K562 (cell line): ENCODE results near the gene SLC30A1. TPM values are rescaled to one million over a fixed set of nuclear protein-coding genes. Genes with fewer than 3 reads are reported as not detected.

Experiments
- BCOR ChIP-seq: fragments of 450-650 bp; IDR thresholded peaks from 2 replicates; pipeline ENCODE4 v1.6.1; 2016
- FOXM1 ChIP-seq, 2 experiments: fragments of 450-650 bp in 1 of 2; sonication (generic) in 1 of 2; formaldehyde crosslinking in 1 of 2; IDR thresholded peaks; 2 replicates each; pipeline versions ENCODE4 v1.6.1 to v1.9.0; 2017 to 2022; ENCODE audit warnings: low read depth in 2 of 2, mild to moderate bottlenecking in 2 of 2, missing genetic modification reagents in 1 of 2, moderate library complexity in 1 of 2
- HDAC1 ChIP-seq, 2 experiments: fragments of 450-650 bp; IDR thresholded peaks; 2 replicates each; pipeline ENCODE4 v1.6.1; 2016 to 2017; ENCODE audit warnings: inconsistent platforms in 1 of 2, mild to moderate bottlenecking in 1 of 2, moderate library complexity in 1 of 2
- HDAC2 ChIP-seq: fragments of 450-650 bp; IDR thresholded peaks from 2 replicates; pipeline ENCODE4 v1.6.1; 2016; ENCODE audit warnings: mild to moderate bottlenecking
- JUN ChIP-seq, 2 experiments: sonication (generic) in 1 of 2; formaldehyde crosslinking in 1 of 2; IDR thresholded peaks; 2 replicates each; pipeline versions ENCODE4 v1.6.1 to v1.8.0; 2012 to 2022; ENCODE audit warnings: borderline replicate concordance in 2 of 2, mild to moderate bottlenecking in 2 of 2, improper control_type of control experiment in 1 of 2, low read depth in 1 of 2, low read length in 1 of 2, missing genetic modification reagents in 1 of 2
- JUND ChIP-seq, 2 experiments: IDR thresholded peaks; 2 replicates in 1 of 2; 3 replicates in 1 of 2; pipeline ENCODE4 v1.6.1; 2011; ENCODE audit warnings: borderline replicate concordance in 2 of 2, low read depth in 2 of 2, low read length in 2 of 2, improper control_type of control experiment in 1 of 2, missing biosample characterization in 1 of 2, missing genetic modification characterization in 1 of 2, missing genetic modification reagents in 1 of 2
- MYC ChIP-seq, 2 experiments: fragments of 250-450 bp in 1 of 2; sonication (Bioruptor Pico) in 1 of 2; IDR thresholded peaks; 2 replicates each; pipeline versions ENCODE4 v1.5.1 to v1.6.1; 2012 to 2021; ENCODE audit warnings: low read depth in 2 of 2, borderline replicate concordance in 1 of 2, improper control_type of control experiment in 1 of 2, low read length in 1 of 2, mild to moderate bottlenecking in 1 of 2, moderate library complexity in 1 of 2
- RBM22 ChIP-seq: fragments of 200-400 bp; formaldehyde crosslinking; IDR thresholded peaks from 2 replicates; pipeline ENCODE4 v1.6.1; 2018; ENCODE audit warnings: low read length, low read depth; ENCODE audit not compliant: poor library complexity, severe bottlenecking
- SMAD2 ChIP-seq: fragments of 150-350 bp; IDR thresholded peaks from 2 replicates; pipeline ENCODE4 v1.6.1; 2014; ENCODE audit warnings: low read depth, mild to moderate bottlenecking, low read length
- STAT6 ChIP-seq: sonication (generic); formaldehyde crosslinking; IDR thresholded peaks from 2 replicates; pipeline ENCODE4 v1.8.1; 2023; ENCODE audit warnings: mild to moderate bottlenecking, missing genetic modification reagents
- TFAM ChIP-seq: fragments of 250-450 bp; sonication (Bioruptor Pico); conservative IDR thresholded peaks from 2 replicates; pipeline ENCODE4 v1.5.0; 2021; ENCODE audit warnings: mild to moderate bottlenecking, moderate library complexity
- THRA ChIP-seq: fragments of 450-650 bp; IDR thresholded peaks from 2 replicates; pipeline ENCODE4 v1.6.1; 2017; ENCODE audit warnings: mild to moderate bottlenecking, moderate library complexity
- TOE1 ChIP-seq, 2 experiments: fragments of 450-650 bp in 1 of 2; sonication (generic) in 1 of 2; formaldehyde crosslinking in 1 of 2; IDR thresholded peaks; 2 replicates each; pipeline versions ENCODE4 v1.7.1 to v1.8.0; 2016 to 2022; ENCODE audit warnings: borderline replicate concordance in 2 of 2, mild to moderate bottlenecking in 2 of 2, antibody characterized with exemption in 1 of 2, inconsistent platforms in 1 of 2, low read depth in 1 of 2, missing genetic modification reagents in 1 of 2, moderate library complexity in 1 of 2
- TRIM28 ChIP-seq: fragments of 450-650 bp; IDR thresholded peaks from 2 replicates; pipeline ENCODE4 v1.6.1; 2017
- USF1 ChIP-seq: sonication (generic); formaldehyde crosslinking; IDR thresholded peaks from 2 replicates; pipeline ENCODE4 v1.9.0; 2022; ENCODE audit warnings: mild to moderate bottlenecking, missing genetic modification reagents
- ZC3H4 ChIP-seq: sonication (generic); formaldehyde crosslinking; IDR thresholded peaks from 2 replicates; pipeline ENCODE4 v1.9.0; 2021; ENCODE audit warnings: missing genetic modification reagents, borderline replicate concordance
- ZNF12 ChIP-seq: sonication (generic); formaldehyde crosslinking; IDR thresholded peaks from 2 replicates; pipeline ENCODE4 v1.4.0; 2020; ENCODE audit warnings: mild to moderate bottlenecking, missing genetic modification reagents
- ZNF174 ChIP-seq: fragments of 250-450 bp; sonication (Bioruptor Pico); IDR thresholded peaks from 2 replicates; pipeline ENCODE4 v1.4.0; 2020; ENCODE audit warnings: mild to moderate bottlenecking
- ZNF217 ChIP-seq: sonication (generic); formaldehyde crosslinking; IDR thresholded peaks from 2 replicates; pipeline ENCODE4 v1.8.0; 2022; ENCODE audit warnings: mild to moderate bottlenecking, missing genetic modification reagents
- ZNF253 ChIP-seq: fragments of 250-450 bp; sonication (Bioruptor Pico); conservative IDR thresholded peaks from 2 replicates; pipeline ENCODE4 v1.6.1; 2021; ENCODE audit warnings: mild to moderate bottlenecking
- polyA plus RNA-seq, 8 experiments: library from polyadenylated mRNA; depleted of rRNA in 4 of 8; stranded (reverse) in 5 of 8; unstranded in 3 of 8; fragments of >200 nt; fragmentation: Nextera tagmentation in 2 of 8; fragmentation: Illumina TruSeq in 1 of 8; extraction: Ambion mirVana in 2 of 8; extraction: Trizol in 1 of 8; gene quantifications; 2 replicates each; pipeline versions ENCODE4 v1.2.1 to v1.2.3, GENCODE V29; 2011 to 2014; ENCODE audit warnings: inconsistent platforms in 1 of 8, missing spikeins in 1 of 8
- total RNA-seq, 7 experiments: library from RNA; depleted of rRNA in 6 of 7; stranded (reverse); fragments of >200 nt in 6 of 7; fragmentation: Illumina TruSeq in 2 of 7; extraction: Trizol in 2 of 7; gene quantifications; 2 replicates each; pipeline versions ENCODE4 v1.2.1 to v1.2.3, GENCODE V29; 2011 to 2021; ENCODE audit warnings: low replicate concordance in 1 of 7
- TF ChIP-seq, protein P1 (sequence below): sonication (generic); formaldehyde crosslinking; IDR thresholded peaks from 2 replicates; pipeline ENCODE4 v1.9.0; 2022; ENCODE audit warnings: mild to moderate bottlenecking, missing genetic modification reagents

SLC30A1 gene
- total and polyA plus RNA-seq, 9 of the 15 experiments (the other 6 are each of a cell fraction or from before 2014, with no cell fraction given): 4.1 to 14.4 (median 6.6) TPM

- no peak for TF ChIP-seq MYC (IDR thresholded peaks at IDR 0.05; ENCODE audit: low read depth, low read length)
- no peak for TF ChIP-seq MYC (CRISPR knock-in tag; IDR thresholded peaks at IDR 0.05; ENCODE audit: borderline replicate concordance, low read depth)
- TF ChIP-seq ZNF12 (CRISPR knock-in tag): no peak
- TF ChIP-seq, protein P1, sequence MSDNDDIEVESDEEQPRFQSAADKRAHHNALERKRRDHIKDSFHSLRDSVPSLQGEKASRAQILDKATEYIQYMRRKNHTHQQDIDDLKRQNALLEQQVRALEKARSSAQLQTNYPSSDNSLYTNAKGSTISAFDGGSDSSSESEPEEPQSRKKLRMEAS (CRISPR knock-in tag): no peak
- no peak for TF ChIP-seq TFAM (CRISPR knock-in tag)
- peak; percentile 91 for TF ChIP-seq HDAC2
- TF ChIP-seq JUND (IDR thresholded peaks at IDR 0.05; ENCODE audit: borderline replicate concordance, low read depth, low read length): peak; percentile 69
- peak; percentile 68; the same call in 2 of the 3 replicates for TF ChIP-seq JUND (tag; IDR thresholded peaks at IDR 0.05; ENCODE audit: borderline replicate concordance, low read depth, low read length)
- TF ChIP-seq USF1 (CRISPR knock-in tag): no peak
- peak; percentile 98 for TF ChIP-seq BCOR
- no peak for TF ChIP-seq TOE1 (IDR thresholded peaks at IDR 0.05; ENCODE audit: borderline replicate concordance)
- TF ChIP-seq TOE1 (CRISPR knock-in tag; IDR thresholded peaks at IDR 0.05; ENCODE audit: borderline replicate concordance, low read depth): no peak
- TF ChIP-seq FOXM1 (IDR thresholded peaks at IDR 0.05; ENCODE audit: low read depth): peak; percentile 28; the same call in 1 of the 2 replicates
- TF ChIP-seq FOXM1 (CRISPR knock-in tag; IDR thresholded peaks at IDR 0.05; ENCODE audit: low read depth): no peak
- no peak for TF ChIP-seq SMAD2
- TF ChIP-seq ZNF174: no peak
- TF ChIP-seq TRIM28: no peak
- TF ChIP-seq ZC3H4: no peak
- TF ChIP-seq JUN (IDR thresholded peaks at IDR 0.05; ENCODE audit: borderline replicate concordance, low read depth, low read length): no peak
- TF ChIP-seq JUN (CRISPR knock-in tag; IDR thresholded peaks at IDR 0.05; ENCODE audit: borderline replicate concordance): no peak
- TF ChIP-seq HDAC1 (IDR thresholded peaks at IDR 0.05): peak in 1 of 2 experiments; percentile 24; a peak in 1 of 4 replicates
- TF ChIP-seq ZNF217: no peak
- TF ChIP-seq ZNF253 (CRISPR knock-in tag): no peak
- TF ChIP-seq STAT6 (CRISPR knock-in tag): no peak
- TF ChIP-seq THRA: no peak
- TF ChIP-seq RBM22: no peak
These were observed 32.0 kb upstream of the SLC30A1 start (continued) for GRCh38 chr1:211610779-211611556.
